SU-DHL-6 (cell line): Measurements from ENCODE around the gene XYLT1.

Source experiments
- H2AFZ ChIP-seq: fragments of 200-600 bp; sonication (generic); 2 replicates; pipeline ENCODE4 v1.6.1; 2014; ENCODE audit warnings: low read depth, mild to moderate bottlenecking, moderate library complexity, mixed read lengths, antibody characterized with exemption, low read length; ENCODE audit not compliant: severe bottlenecking
- H3F3A ChIP-seq: fragments of 200-600 bp; shearing (Covaris generic); 2 replicates; pipeline ENCODE4 v1.6.0; 2016; ENCODE audit warnings: antibody characterized with exemption, mild to moderate bottlenecking; ENCODE audit not compliant: insufficient read depth
- H3K27ac ChIP-seq: fragments of 200-600 bp; sonication (generic); 2 replicates; pipeline ENCODE4 v1.5.1; 2016; ENCODE audit warnings: low read depth, mild to moderate bottlenecking, low read length, moderate library complexity, mixed read lengths
- H3K27me3 ChIP-seq: fragments of 200-600 bp; sonication (generic), shearing (Covaris generic); 2 replicates; pipeline ENCODE4 v1.6.0; 2014; ENCODE audit warnings: mild to moderate bottlenecking, low read length
- H3K36me3 ChIP-seq: fragments of 200-600 bp; sonication (generic); 2 replicates; pipeline ENCODE4 v1.6.1; 2014; ENCODE audit warnings: mild to moderate bottlenecking, low read length, mixed read lengths
- H3K4me2 ChIP-seq: fragments of 300-600, 200-600 bp; shearing (Covaris generic), sonication (generic); 2 replicates; pipeline ENCODE4 v1.6.0; 2014; ENCODE audit warnings: low read length, low read depth, mild to moderate bottlenecking; ENCODE audit not compliant: poor library complexity, severe bottlenecking
- H3K4me3 ChIP-seq: fragments of 200-600 bp; sonication (generic); 2 replicates; pipeline ENCODE4 v1.5.1; 2014; ENCODE audit warnings: antibody characterized with exemption, low read length, mild to moderate bottlenecking, mixed read lengths; ENCODE audit not compliant: insufficient read depth, poor library complexity, severe bottlenecking
- H3K79me2 ChIP-seq: fragments of 200-600 bp; sonication (generic); 2 replicates; pipeline ENCODE4 v1.6.1; 2014; ENCODE audit warnings: mild to moderate bottlenecking, low read length, moderate library complexity; ENCODE audit not compliant: insufficient read depth
- H3K9ac ChIP-seq: fragments of 200-600 bp; sonication (generic); 2 replicates; pipeline ENCODE4 v1.7.0; 2014; ENCODE audit warnings: mild to moderate bottlenecking, low read length
- H3K9me2 ChIP-seq: fragments of 200-600 bp; sonication (generic); replicated peaks from 2 replicates; pipeline ENCODE4 v1.6.1; 2014; ENCODE audit warnings: low read length; ENCODE audit not compliant: insufficient read depth
- H3K9me3 ChIP-seq: fragments of 200-600 bp; sonication (generic); 2 replicates; pipeline ENCODE4 v1.6.1; 2014; ENCODE audit warnings: low read length, mixed read lengths; ENCODE audit not compliant: insufficient read depth
- H4K20me1 ChIP-seq: fragments of 200-600 bp; sonication (generic); 2 replicates; pipeline ENCODE4 v1.6.1; 2014; ENCODE audit warnings: low read depth, mild to moderate bottlenecking, antibody characterized with exemption, low read length, moderate library complexity, mixed read lengths
- EZH2phosphoT487 ChIP-seq: fragments of 200-600 bp; sonication (generic), shearing (Covaris generic); conservative IDR thresholded peaks from 2 replicates; pipeline ENCODE4 v1.6.1; 2018; ENCODE audit warnings: mild to moderate bottlenecking, antibody characterized with exemption, low read length, moderate library complexity, mixed read lengths
- TF ChIP-seq, protein P1 (sequence below): fragments of 200-600 bp; sonication (generic); IDR thresholded peaks from one replicate; pipeline ENCODE4 v1.5.1; 2017; ENCODE audit warnings: antibody characterized with exemption, mild to moderate bottlenecking, low read length, moderate library complexity; ENCODE audit not compliant: insufficient read depth, poor library complexity, severe bottlenecking

Gene XYLT1

DNA sequence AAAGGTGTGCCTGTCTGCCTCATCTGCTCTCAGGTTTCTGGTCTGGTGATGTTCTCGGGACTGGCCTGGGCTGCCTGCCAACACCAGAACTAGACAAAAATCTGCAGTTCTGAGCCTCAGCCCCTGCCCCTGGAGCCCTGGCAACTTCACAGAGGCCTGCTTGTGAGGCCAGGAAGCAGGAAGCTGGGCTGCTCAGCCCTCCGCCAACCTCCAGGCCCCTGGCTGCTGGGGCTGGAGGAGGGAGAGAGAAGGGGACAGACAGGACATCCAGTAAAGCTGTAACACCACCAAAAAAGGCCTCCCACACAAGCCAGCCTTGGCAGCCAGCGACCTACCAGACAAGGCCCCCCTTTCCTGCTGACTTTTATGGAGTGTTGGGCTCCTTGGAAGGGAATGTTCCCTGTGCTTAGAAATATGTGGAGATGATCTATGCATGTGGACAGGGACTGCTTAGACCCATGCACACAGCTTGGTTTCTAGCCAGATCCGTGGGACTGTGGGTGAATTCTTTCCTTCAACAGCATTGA is 157.6 kb downstream of the XYLT1 start:
- no peaks in the 10 kb centered on the region for H4K20me1 ChIP-seq
- no peak overlapping the region for H2AFZ ChIP-seq
- H3K79me2 ChIP-seq, result peaks cover 12% of the 10 kb centered on the region
- no peaks in the 10 kb centered on the region for H3K9me2 ChIP-seq
- no peaks in the 10 kb centered on the region for H3K27me3 ChIP-seq
- no peak overlapping the region for H3K9ac ChIP-seq
- no peaks in the 10 kb centered on the region for H3F3A ChIP-seq
- no peak overlapping the region for H3K27ac ChIP-seq
- H3K9me3 ChIP-seq, result peaks cover 3% of the 10 kb centered on the region; the same call in 1 of the 2 replicates
- H3K36me3 ChIP-seq, result peaks cover 7% of the 10 kb centered on the region; the same call in 1 of the 2 replicates
- no peak overlapping the region for H3K4me3 ChIP-seq
- H3K4me2 ChIP-seq, result no peak overlapping the region
- TF ChIP-seq, protein P1, sequence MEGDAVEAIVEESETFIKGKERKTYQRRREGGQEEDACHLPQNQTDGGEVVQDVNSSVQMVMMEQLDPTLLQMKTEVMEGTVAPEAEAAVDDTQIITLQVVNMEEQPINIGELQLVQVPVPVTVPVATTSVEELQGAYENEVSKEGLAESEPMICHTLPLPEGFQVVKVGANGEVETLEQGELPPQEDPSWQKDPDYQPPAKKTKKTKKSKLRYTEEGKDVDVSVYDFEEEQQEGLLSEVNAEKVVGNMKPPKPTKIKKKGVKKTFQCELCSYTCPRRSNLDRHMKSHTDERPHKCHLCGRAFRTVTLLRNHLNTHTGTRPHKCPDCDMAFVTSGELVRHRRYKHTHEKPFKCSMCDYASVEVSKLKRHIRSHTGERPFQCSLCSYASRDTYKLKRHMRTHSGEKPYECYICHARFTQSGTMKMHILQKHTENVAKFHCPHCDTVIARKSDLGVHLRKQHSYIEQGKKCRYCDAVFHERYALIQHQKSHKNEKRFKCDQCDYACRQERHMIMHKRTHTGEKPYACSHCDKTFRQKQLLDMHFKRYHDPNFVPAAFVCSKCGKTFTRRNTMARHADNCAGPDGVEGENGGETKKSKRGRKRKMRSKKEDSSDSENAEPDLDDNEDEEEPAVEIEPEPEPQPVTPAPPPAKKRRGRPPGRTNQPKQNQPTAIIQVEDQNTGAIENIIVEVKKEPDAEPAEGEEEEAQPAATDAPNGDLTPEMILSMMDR, result no peak
- no peak for TF ChIP-seq EZH2phosphoT487

DNA sequence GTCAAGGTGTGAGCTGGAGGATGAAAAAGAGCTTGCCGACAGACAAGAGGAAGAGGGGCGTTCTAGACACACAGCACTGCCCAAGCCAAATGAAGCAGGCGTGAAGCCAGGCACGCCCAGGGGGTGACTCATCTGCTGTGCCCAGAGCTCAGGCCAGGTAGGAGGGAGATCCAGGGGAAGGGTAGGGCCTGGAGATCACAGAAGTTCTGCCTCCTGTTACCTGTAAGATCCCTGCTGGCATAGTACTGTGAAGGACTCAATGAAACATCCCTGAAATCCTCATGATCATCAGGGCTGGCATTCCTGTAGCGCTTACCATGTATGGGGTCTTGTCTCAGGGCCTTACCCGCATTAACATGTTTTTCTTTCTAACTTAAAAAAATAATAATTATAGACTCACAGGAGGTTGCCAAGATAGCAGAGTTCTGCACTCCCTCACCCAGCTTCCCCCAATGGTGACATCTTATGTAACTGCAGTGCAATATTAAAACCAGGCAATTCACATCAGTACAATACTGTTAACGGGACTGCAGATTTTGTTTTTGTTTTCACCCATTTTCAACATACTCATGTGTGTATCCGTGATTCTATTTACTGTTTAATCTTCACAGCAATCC is 158.6 kb downstream of the XYLT1 start:
- no peak overlapping the region for H3K9ac ChIP-seq
- H2AFZ ChIP-seq, result no peak overlapping the region
- no peaks in the 10 kb centered on the region for H4K20me1 ChIP-seq
- no peaks in the 10 kb centered on the region for H3F3A ChIP-seq
- TF ChIP-seq, protein P1, result no peak
- TF ChIP-seq EZH2phosphoT487, result no peak
- peaks cover 12% of the 10 kb centered on the region for H3K79me2 ChIP-seq
- H3K27me3 ChIP-seq, result no peaks in the 10 kb centered on the region
- peaks cover 2% of the 10 kb centered on the region; the same call in 1 of the 2 replicates for H3K9me3 ChIP-seq
- no peak overlapping the region for H3K4me3 ChIP-seq
- H3K9me2 ChIP-seq, result no peaks in the 10 kb centered on the region
- no peak overlapping the region for H3K4me2 ChIP-seq
- H3K36me3 ChIP-seq, result peaks cover 7% of the 10 kb centered on the region; the same call in 1 of the 2 replicates
- H3K27ac ChIP-seq, result no peak overlapping the region

DNA sequence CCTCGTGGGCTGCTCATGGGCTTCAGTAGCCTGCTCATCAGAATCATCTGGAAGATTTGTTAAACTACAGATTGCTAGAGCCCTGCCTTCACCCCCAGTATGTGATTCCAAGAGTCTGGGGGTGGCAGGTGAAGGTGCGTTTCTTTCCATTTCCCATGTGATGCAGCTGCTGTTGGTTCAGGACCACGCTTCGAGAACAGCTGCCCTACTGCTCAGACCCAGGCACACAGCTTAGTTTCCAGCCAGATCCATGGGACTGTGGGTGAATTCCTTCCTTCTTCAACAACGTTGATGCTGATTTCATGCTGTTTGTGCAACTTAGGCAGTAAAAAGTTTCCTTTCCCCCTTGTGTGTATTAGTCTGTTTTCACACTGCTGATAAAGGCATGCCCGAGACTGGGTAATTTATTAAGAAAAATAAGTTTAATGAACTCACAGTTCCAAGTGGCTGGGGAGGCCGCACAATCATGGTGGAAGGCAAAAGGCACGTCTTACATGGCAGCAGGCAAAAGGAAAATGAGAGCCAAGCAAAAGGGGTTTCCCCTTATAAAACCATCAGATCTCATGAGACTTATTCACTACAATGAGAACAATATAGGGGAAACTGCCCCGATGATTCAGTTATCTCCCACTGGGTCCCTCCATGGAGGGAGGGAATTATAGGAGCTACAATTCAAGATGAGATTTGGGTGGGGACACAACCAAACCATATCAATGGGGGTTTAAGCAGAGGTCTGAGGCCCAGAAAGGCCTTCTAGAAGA is 159.2 kb downstream of the XYLT1 start:
- Histone ChIP-seq H4K20me1 (no peaks in the 10 kb centered on the region), H3K27ac (no peak overlapping the region), H3F3A (no peaks in the 10 kb centered on the region), H2AFZ (no peak overlapping the region), H3K36me3 (peaks cover 4% of the 10 kb centered on the region; the same call in 1 of the 2 replicates), H3K9me3 (no peaks in the 10 kb centered on the region), H3K4me3 (no peak overlapping the region), H3K9me2 (no peaks in the 10 kb centered on the region), H3K4me2 (no peak overlapping the region), H3K9ac (no peak overlapping the region), H3K27me3 (no peaks in the 10 kb centered on the region), H3K79me2 (peaks cover 12% of the 10 kb centered on the region)
- TF ChIP-seq, protein P1, result no peak
